T-helper 9 cell (primary cell): ENCODE results near the gene TMEM201.

Source experiments
- DNase-seq: peaks from one replicate; pipeline ENCODE4 v3.0.0-alpha.2; 2020

The TMEM201 gene

DNA sequence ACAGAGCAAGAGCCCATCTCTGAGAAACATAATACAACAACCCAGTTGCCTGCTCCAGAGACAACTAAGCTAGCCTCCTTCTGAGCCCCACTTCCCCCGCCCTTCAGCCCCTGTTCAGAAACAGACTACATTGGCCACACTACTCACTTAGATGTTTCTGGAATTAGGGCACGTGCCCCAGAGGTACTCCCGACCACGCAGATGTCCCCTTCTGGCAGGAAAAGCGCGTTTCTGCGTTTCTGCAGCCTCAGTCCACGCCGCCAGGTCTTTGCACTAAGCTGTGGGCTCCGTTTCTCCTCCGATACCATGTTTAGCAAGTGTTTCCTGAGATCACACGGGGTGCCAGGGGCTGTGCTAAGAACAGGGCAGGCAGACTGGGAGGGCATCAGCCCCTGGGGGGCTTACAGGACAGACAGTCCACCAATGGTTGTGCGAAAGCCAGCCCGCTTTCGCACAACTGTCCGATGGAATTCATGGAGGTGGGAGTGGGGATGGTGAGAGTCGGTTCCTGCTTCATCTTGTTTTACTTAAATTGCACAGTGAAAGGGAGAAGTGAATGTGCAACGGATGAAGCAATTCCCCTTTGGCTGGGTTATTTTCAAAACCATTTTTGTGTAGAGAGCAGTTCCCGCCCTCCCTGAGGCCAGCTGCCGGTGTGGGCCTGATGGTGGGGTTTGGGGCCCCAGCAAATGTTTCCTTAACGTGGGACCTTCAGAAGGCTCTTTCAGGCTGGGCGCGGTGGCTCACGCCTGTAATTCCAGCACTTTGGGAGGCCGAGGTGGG, 65.5 kb downstream of the TMEM201 start:
- DNase-seq: no peak

DNA sequence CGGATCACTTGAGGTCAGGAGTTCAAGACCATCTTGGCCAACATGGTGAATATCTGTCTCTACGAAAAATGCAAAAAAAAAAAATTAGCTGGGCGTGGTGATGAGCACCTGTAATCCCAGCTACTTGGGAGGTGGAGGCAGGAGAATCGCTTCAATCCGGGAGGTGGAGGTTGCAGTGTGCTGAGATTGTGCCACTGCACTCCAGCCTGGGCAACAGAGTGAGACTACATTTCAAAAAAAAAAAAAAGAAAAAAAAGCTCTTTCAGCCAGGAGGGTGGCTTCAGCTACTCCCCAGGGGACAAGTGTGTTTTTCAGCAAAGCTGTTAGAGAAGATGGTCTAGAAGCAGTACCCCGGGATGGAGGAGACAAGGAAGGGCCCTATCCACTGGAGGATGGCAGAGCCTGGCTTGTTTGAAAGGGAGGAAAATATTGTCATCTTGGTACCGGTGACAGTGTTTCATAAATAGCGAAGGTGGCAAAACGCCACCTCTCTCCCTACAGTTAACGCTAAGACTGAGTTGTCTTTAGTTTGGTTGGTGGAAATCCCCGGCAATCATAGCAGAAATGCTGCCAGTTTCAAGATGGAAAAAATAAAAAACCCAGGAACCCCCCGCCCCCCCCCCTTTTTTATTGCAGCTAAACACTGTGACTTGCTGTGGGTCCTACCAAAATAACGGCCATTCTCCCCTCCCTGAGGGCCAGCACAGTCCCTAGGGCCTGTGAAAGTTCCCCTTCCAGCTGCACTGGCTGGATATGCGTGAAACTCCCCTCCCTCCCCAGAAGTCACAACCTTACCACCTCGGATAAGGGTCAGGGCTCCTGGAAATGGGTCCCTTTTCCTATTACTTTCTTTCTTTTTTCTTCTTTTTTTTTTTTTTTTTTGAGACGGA, 66.4 kb downstream of the TMEM201 start:
- DNase-seq: no peak

DNA sequence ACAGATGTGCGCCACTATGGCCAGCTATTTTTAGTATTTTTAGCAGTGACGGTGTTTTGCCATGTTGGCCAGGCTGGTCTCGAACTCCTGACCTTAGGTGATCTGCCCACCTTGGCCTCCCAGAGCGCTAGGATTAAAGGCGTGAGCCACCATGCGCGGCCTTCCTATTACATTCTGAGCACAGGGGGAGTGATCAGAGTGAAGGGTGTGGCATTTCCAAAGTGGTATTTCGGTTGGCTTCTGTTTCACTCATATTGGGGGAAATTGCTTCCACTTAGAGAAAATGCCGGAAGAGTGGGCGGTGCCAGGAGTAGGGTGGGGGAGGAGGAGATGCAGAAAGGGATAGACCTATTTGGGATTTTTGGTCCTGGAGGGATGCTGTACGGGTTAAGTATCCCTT, 67.1 kb downstream of the TMEM201 start:
- no peak for DNase-seq

- no peak for DNase-seq
Observed at GRCh38 chr1:9657521-9658032, 68.9 kb downstream of the TMEM201 start.

DNA sequence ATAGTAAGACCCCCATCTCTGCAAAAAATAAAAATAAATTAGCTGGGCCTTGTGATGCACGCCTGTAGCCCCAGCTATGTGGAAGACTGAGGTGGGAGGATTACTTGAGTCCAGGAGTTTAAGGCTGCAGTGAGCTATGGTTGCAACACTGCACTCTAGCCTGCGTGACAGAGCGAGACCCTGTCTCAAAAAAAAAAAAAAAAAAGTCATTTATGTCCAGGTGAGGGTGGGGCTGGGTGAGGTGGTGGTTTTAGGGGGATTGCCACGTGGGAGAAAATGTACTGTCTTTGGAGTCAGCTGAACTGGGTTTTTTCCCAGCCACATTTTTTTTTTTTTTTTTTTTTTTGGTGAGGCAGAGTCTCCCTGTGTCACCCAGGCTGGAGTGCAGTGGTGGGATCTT, 69.5 kb downstream of the TMEM201 start:
- DNase-seq: no peak

- DNase-seq: no peak
Observed at GRCh38 chr1:9659328-9659727, 70.6 kb downstream of the TMEM201 start.

- DNase-seq: no peak
Observed at GRCh38 chr1:9663257-9663656, 74.5 kb downstream of the TMEM201 start.
